DND-41 (cell line): ENCODE data around the gene AP2B1.

Experiments used
- ATAC-seq: fragments of 200-7000 bp; cut with Tn5 transposase; 3 replicates; pipeline ENCODE4 v1.9.1; 2021; ENCODE audit warnings: low read depth; ENCODE audit not compliant: insufficient read depth
- DNase-seq: peaks from one replicate; pipeline ENCODE4 v3.0.0-alpha.2; 2020
- H2AFZ ChIP-seq: 2 replicates; pipeline ENCODE4 v1.6.0; 2012; ENCODE audit warnings: low read depth, low read length
- H3K27ac ChIP-seq: 2 replicates; pipeline ENCODE4 v1.5.1; 2012; ENCODE audit warnings: low read length, inconsistent platforms
- H3K27me3 ChIP-seq: fragments of 200-600 bp; sonication (generic); 2 replicates; pipeline ENCODE4 v1.6.0; 2012; ENCODE audit warnings: low read length, mild to moderate bottlenecking, inconsistent platforms; ENCODE audit not compliant: insufficient read depth, poor library complexity
- H3K36me3 ChIP-seq: 2 replicates; pipeline ENCODE4 v1.5.1; 2012; ENCODE audit warnings: low read length, inconsistent platforms; ENCODE audit not compliant: insufficient read depth
- H3K4me1 ChIP-seq: 2 replicates; pipeline ENCODE4 v1.5.1; 2012; ENCODE audit warnings: mild to moderate bottlenecking, low read length; ENCODE audit not compliant: insufficient read depth
- H3K4me2 ChIP-seq: 2 replicates; pipeline ENCODE4 v1.6.0; 2012; ENCODE audit warnings: mild to moderate bottlenecking, moderate library complexity, low read length, inconsistent platforms; ENCODE audit not compliant: insufficient read depth
- H3K4me3 ChIP-seq, 2 experiments: fragments of 200-600 bp in 1 of 2; shearing (Covaris generic) in 1 of 2; 2 replicates each; pipeline ENCODE4 v1.5.1; 2012 to 2016; ENCODE audit warnings: inconsistent platforms in 2 of 2, low read length in 2 of 2, mild to moderate bottlenecking in 2 of 2, low read depth in 1 of 2, moderate library complexity in 1 of 2
- H3K79me2 ChIP-seq: 2 replicates; pipeline ENCODE4 v1.6.0; 2012; ENCODE audit warnings: low read length, inconsistent platforms; ENCODE audit not compliant: insufficient read depth
- H3K9ac ChIP-seq: 2 replicates; pipeline ENCODE4 v1.6.0; 2012; ENCODE audit warnings: low read depth, mild to moderate bottlenecking, inconsistent platforms, low read length, moderate library complexity
- H3K9me3 ChIP-seq: 2 replicates; pipeline ENCODE4 v1.5.1; 2012; ENCODE audit warnings: low read length, moderate library complexity, mild to moderate bottlenecking, inconsistent platforms; ENCODE audit not compliant: insufficient read depth, severe bottlenecking
- H4K20me1 ChIP-seq: 2 replicates; pipeline ENCODE4 v1.6.0; 2012; ENCODE audit warnings: low read length; ENCODE audit not compliant: insufficient read depth
- CTCF ChIP-seq: IDR thresholded peaks from 2 replicates; pipeline ENCODE4 v1.5.1; 2012; ENCODE audit warnings: borderline replicate concordance, low read length, moderate library complexity, mild to moderate bottlenecking; ENCODE audit not compliant: poor library complexity, severe bottlenecking; ENCODE audit errors: extremely low read depth
- EZH2 ChIP-seq: IDR thresholded peaks from 3 replicates; pipeline ENCODE4 v1.6.1; 2012; ENCODE audit warnings: borderline replicate concordance, low read depth, mild to moderate bottlenecking, moderate library complexity, low read length, inconsistent platforms; ENCODE audit not compliant: severe bottlenecking

AP2B1 gene

GRCh38 chr17:35744830-35745229 lies 157.7 kb downstream of the AP2B1 start:
- H4K20me1 ChIP-seq = peaks cover 9% of the 10 kb centered on the region
- no peaks in the 10 kb centered on the region for H3K9me3 ChIP-seq
- no peak overlapping the region for H3K4me2 ChIP-seq
- no peak for DNase-seq
- no peaks in the 10 kb centered on the region for H3K36me3 ChIP-seq
- H3K79me2 ChIP-seq = no peaks in the 10 kb centered on the region
- ATAC-seq = no peak
- no peak overlapping the region for H3K9ac ChIP-seq
- TF ChIP-seq EZH2 = no peak
- no peak for TF ChIP-seq CTCF
- no peak overlapping the region for H3K27ac ChIP-seq
- H2AFZ ChIP-seq = no peak overlapping the region
- H3K4me3 ChIP-seq = no peak overlapping the region
- peaks cover 14% of the 10 kb centered on the region for H3K27me3 ChIP-seq
- peaks cover 2% of the 10 kb centered on the region for H3K4me1 ChIP-seq

GRCh38 chr17:35745246-35745645 lies 158.1 kb downstream of the AP2B1 start:
- H4K20me1 ChIP-seq = peaks cover 9% of the 10 kb centered on the region
- DNase-seq (no peak), ATAC-seq (no peak)
- H3K4me3 ChIP-seq = no peak overlapping the region
- no peak overlapping the region for H3K27ac ChIP-seq
- H3K9me3 ChIP-seq = no peaks in the 10 kb centered on the region
- H3K27me3 ChIP-seq = peaks cover 18% of the 10 kb centered on the region
- H3K36me3 ChIP-seq = no peaks in the 10 kb centered on the region
- no peak overlapping the region for H3K4me2 ChIP-seq
- TF ChIP-seq EZH2 = no peak
- TF ChIP-seq CTCF = no peak
- no peak overlapping the region for H3K9ac ChIP-seq
- H2AFZ ChIP-seq = no peak overlapping the region
- H3K4me1 ChIP-seq = peaks cover 6% of the 10 kb centered on the region
- H3K79me2 ChIP-seq = no peaks in the 10 kb centered on the region

GRCh38 chr17:35745749-35746320 lies 158.7 kb downstream of the AP2B1 start:
- Histone ChIP-seq H3K4me2 (no peak overlapping the region), H3K27me3 (peaks cover 24% of the 10 kb centered on the region), H3K4me3 (no peak overlapping the region), H2AFZ (no peak overlapping the region), H3K27ac (no peak overlapping the region), H4K20me1 (peaks cover 9% of the 10 kb centered on the region), H3K36me3 (no peaks in the 10 kb centered on the region), H3K4me1 (peaks cover 11% of the 10 kb centered on the region), H3K79me2 (no peaks in the 10 kb centered on the region), H3K9ac (no peak overlapping the region), H3K9me3 (no peaks in the 10 kb centered on the region)
- TF ChIP-seq EZH2 (no peak), CTCF (no peak)
- DNase-seq = no peak
- ATAC-seq = no peak
